Endometrium (tissue), 2 donors: ENCODE results near the gene MARK4.
"Not testable (repeated sequence)": the region's sequence is repeated elsewhere in the genome, so short reads cannot be mapped to it uniquely, and the experiment has no call there.

Experiments used
- FAIRE-seq: peaks from 2 replicates; lab custom pipeline; 2012; peaks lifted over from hg19 to GRCh38; lab: Jason Lieb, UNC
- donor health status: control.
- donor health status: control.

MARK4 gene

DNA sequence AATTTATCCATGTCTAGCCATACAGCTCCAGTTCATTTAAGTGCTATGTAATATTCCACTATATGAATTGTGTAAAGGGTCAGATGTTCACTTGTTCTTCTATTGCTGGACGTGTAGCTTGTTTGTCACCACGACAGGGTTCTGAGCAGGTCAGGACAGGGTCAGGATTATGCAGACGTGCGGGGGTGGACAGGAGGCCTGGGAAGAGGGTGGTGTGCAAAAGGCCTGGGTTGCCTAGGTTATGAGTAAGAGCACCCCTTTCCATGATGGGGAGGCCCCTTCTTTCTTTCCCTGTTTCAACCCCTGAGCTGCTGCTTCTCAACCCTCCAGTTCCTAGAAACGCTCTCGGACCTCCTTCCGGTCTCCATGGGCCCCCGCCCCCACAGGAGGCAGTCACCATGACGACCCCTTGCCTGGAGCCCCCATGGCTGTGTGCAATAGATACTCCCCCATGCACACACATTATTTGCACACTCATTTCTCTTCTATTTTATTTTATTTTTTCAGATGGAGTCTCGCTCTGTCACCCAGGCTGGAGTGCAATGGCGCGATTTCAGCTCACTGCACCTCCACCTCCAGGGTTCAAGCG is 7.8 kb upstream of the MARK4 start:
- FAIRE-seq, result no peak

GRCh38 chr19:45244133-45244794 is 6.8 kb upstream of the MARK4 start:
- FAIRE-seq, result no peak

- no peak for FAIRE-seq
These were observed 5.7 kb upstream of the MARK4 start, which contains the start of gene EXOC3L2 for GRCh38 chr19:45245334-45245787. TSS of gene EXOC3L2 (minus strand) at chr19:45245407. CDS start at chr19:45239045, 6,362 bp downstream.

DNA sequence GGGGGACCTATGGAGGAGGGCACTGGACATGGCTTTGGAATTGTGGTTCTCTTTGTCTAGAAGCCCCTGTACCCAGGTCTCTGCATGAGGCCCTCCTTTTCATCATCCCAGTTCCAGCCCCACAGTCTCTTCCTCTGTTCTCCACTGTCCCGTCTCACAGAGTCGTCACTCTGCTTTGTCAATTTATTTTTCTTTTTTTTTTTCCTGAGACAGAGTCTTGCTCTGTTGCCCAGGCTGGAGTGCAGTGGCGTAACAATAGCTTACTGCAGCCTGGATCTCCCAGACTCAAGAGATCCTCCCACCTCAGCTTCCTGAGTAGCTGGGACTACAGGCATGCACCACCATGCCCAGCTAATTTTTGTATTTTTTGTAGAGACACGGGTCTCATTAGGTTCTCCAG is 5.2 kb upstream of the MARK4 start:
- FAIRE-seq, result no peak

- no peak for FAIRE-seq
These were observed 3.9 kb upstream of the MARK4 start for GRCh38 chr19:45247136-45247535.

- FAIRE-seq, result no peak
These were observed 1.6 kb upstream of the MARK4 start for GRCh38 chr19:45249261-45250033.

DNA sequence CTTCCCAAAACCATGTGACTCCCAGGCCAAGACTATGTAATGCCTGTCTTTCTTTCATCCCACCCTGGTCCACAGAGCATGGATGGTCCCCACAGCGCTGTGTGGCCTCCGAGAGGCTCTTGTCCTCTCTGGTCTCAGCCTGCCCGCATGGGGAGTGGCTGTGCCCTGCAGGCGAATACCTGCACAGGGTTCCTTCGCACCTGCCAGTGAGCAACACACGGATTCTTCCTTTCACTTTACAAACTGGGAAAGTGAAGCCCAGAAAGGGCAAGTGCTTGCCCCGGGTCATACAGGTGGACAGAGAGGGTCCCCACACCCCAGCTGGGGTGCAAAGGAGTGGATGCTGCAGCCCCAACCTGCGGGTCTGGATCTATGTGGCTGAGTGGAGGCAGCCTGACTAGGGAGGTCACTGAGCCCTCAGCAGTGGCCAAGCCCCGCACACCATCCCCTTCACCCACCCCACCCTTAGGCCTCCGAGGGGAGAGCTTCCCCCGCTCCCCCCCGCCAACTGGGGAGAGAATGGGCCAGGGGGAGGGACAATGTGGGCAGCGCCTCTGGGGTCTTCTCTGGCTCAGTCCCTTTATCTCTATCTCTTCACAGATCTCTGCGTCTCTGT is 747 bp upstream of the MARK4 start:
- no peak for FAIRE-seq

DNA sequence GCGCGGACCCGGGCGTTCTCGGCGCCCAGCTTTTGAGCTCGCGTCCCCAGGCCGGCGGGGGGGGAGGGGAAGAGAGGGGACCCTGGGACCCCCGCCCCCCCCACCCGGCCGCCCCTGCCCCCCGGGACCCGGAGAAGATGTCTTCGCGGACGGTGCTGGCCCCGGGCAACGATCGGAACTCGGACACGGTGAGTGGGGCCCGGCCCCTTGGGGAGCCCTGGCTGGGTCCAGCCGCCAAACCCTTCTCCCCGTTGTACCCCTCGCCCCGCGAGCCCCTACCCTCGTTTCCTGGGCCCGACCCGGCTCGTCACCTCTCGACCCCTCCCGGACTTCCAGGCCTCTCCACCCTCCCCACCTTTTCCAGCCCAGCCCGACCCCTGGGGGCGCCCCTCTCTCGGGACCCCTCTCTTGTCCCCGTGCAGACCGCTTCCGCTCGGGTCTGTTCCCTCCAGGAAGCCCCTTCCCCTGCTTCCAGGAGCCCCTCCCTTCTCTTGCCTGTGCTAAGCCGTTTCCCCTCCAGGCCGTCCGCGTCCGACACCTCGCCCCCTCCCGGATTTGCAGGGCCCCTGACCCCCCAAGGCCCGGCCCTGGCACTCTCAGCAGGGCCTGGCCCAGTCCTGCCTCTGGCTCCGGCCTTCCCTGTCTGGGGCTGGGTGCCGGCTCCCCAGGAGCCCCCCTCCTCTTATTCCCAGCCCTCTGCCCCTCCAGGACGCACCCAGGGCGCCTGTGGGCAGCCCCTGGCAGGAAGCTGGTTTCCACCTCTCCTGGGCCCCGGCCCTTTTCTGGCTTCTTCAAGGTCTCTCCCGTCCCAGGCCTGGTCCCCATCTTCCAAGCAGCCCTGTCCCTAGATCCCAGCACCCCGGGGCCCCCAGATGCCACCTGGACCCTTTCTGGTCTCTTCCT is 632 bp downstream of the MARK4 start:
- no peak for FAIRE-seq

DNA sequence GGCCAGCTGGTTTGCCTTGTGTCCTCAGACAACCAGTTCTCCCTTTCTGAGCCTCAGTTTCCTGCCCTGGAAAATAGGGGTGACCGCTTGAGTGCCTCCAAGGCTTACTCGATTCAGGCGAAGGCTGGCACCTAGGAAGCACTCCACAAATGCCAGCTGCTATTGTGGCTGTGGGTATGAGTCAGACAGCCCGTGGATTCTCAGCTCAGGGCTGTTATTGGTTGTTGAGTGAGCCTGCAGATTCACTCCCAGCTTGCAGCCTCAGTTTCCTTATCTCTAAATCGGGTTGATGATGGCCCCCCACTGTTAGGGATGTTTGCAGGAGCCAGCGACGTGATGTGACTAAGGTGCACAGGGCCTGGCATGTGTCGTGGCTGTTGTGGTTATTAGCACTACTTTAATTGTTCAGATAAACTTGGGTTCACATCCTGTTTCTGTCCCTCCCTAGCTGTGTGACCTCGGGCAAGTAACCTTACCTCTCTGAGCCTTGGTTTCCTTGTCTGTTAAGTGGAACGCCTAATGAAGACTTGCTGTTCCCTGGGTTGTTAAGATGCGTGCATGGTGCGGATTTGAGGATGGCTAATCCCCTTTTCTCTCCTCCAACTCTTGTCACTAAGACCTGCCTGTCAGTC is 2.4 kb downstream of the MARK4 start:
- no peak for FAIRE-seq

GRCh38 chr19:45254044-45254531 is 3.0 kb downstream of the MARK4 start:
- no peak for FAIRE-seq

GRCh38 chr19:45255611-45256157 is 4.6 kb downstream of the MARK4 start:
- FAIRE-seq, result no peak

DNA sequence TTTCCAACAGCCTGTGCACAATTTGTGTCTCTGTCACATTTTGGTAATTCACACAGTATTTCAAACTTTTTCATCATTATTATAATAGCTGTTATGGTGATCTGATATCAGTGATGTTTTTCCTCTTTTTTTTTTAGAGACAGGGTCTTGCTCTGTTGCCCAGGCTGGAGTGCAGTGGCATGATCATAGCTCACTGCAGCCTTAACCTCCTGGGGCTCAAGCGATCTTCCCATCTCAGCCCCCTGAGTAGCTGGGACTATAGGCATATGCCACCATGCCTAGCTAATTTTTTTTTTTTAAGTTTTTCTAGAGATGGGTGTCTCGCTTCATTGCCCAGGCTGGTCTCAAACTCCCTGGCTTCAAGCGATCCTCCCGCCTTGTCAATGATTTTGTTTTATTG is 5.8 kb downstream of the MARK4 start:
- no peak for FAIRE-seq

- no peak for FAIRE-seq
These were observed 7.8 kb downstream of the MARK4 start for GRCh38 chr19:45258862-45259261.

DNA sequence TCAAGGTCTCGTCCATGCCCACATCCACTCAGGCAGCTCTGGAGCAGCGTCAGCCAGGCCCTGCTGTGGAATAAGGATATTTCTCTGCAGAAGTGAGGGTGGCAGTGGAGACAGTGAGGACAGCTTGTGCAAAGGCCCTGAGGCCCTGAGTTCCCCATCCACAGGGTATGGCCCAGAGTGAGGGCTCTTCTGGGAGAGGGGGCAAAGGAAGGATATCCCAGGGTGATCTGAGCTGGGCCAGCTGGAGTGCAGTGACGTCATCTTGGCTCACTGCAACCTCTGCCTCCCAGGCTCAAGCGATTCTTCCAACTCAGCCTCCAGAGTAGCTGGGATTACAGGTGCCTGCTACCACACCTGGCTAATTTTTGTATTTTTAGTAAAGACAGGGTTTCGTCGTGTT is 11.5 kb downstream of the MARK4 start:
- no peak for FAIRE-seq

GRCh38 chr19:45263013-45263412 is 11.9 kb downstream of the MARK4 start:
- FAIRE-seq, result no peak

GRCh38 chr19:45264781-45265317 is 13.8 kb downstream of the MARK4 start:
- FAIRE-seq, result no peak

DNA sequence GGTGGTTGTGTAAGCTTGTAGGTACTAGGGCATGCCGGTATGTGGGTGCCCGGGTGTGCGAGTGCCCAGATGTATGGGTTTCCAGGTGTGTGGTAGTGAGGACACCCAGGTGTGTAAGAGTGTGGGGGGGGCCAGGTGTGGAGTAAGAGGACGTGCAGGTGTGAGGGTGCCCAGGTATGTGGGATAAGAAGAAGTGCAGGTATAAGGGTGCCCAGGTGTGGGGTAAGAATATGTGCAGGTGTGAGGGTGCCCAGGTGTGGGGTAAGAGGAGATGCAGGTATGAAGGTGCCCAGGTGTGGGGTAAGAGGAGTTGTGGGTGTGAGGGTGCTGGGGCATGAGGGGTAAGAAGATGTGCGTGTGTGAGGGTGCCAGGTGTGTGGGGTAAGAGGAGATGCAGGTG is 14.3 kb downstream of the MARK4 start:
- FAIRE-seq, result no peak

- FAIRE-seq, result no peak
These were observed 16.2 kb downstream of the MARK4 start for GRCh38 chr19:45267296-45267695.

DNA sequence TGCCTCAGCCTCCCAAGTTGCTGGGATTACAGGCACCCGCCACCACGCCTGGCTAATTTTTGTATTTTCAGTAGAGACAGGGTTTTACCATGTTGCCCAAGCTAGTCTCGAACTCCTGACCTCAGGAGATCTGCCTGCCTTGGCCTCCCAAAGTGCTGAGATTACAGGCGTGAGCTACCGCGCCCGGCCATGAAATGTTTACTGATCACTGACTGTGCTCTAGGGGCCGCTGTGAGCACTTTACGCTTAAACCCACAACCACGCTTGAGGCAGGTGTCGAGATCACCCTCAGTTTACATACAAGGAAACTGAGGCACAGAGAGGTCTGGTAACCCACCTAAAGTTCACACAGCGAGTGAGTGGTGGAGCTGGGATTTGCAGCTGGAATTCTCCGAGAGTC is 18.9 kb downstream of the MARK4 start:
- not testable (repeated sequence) for FAIRE-seq

DNA sequence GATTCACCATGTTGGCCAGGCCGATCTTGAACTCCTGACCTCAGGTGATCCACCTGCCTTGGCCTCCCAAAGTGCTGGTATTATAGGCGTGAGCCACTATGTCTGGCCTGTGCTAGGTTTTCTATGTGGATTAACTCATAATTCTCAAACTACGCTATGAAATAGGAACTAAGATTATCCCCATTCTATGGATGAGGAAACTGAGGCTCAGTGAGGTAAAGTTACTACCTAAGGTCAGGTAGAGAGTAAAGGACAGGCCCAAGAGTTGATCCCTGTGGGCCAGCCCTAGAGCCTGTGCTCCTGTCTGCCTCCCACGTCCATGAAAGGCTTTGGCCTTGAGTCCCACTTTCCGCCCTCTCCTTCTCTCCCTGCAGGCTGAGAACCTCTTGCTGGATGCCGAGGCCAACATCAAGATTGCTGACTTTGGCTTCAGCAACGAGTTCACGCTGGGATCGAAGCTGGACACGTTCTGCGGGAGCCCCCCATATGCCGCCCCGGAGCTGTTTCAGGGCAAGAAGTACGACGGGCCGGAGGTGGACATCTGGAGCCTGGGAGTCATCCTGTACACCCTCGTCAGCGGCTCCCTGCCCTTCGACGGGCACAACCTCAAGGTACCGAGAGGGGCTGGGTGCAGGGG is 20.1 kb downstream of the MARK4 start:
- FAIRE-seq, result no peak
